ENCODE results near the gene UBLCP1.

GRCh38 chr5:159252195-159252594 is 10.9 kb upstream of the UBLCP1 start:
- TF ChIP-seq CTCF (IDR thresholded peaks at IDR 0.05) (no peak), POLR2A (IDR thresholded peaks at IDR 0.05) (no peak)
